ENCODE measurements around the gene SLC25A19. TPM values are rescaled to one million over a fixed set of nuclear protein-coding genes. Genes with fewer than 3 reads are reported as not detected.

The SLC25A19 gene
- total RNA-seq, 1 donor from 2014 or later = 12.5 TPM

DNA sequence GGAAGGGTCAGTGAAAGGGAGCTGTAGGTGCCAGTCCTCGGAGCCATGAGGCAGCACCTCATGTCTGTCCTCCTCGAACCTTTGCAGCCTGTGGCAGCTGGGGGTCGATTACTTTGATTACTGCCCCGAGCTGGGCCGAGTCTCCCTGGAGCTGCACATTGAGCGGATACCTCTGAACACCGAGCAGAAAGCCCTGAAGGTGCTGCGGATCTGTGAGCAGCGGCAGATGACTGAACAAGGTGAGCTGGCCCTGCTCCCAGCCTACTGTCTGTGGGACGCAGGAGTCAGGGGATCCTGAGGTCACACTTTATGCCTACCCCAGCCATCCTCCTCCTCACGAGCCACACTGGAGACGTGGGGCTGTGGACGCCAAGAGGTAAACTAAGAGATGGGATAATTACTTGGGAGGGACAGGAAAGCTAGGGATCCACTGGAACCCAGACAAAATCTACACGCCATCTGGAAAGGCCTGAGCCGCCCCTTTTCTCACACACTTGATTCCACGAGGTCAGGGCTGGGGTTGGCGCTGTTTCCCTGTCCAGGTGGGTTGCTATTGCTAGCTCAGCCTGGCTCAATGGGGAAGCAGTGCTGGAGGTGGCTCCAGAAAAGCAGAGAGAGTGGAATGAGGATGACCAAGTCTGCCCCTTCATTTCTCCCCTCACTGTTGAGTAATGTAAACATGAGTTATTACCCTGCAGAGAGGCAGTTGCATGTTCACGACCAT is 57.3 kb downstream of the SLC25A19 start:
- intact Hi-C loops (cut with DNase I) = no loop called here
- ATAC-seq (ENCODE audit: poor library complexity) (no peak), DNase-seq (no peak)

DNA sequence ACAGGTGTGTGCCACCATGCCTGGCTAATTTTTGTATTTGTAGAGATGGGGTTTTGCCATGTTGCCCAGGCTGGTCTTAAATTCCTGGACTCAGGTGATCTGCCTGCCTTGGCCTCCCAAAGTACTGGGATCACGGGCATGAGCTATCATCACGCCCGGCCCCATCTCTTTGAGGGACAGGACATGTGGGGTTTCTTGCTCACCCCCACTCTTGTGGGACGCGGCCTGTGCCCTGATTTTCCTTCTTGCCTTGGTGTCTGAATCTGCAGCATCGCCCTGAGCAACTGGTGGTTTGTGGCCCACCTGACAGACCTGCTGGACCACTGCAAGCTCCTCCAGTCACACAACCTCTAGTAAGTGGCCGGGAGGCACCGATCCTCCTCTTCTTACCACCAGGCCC is 58.2 kb downstream of the SLC25A19 start:
- no peak for DNase-seq
- intact Hi-C loops (cut with DNase I) = no loop called here
- no peak for ATAC-seq (ENCODE audit: poor library complexity)

DNA sequence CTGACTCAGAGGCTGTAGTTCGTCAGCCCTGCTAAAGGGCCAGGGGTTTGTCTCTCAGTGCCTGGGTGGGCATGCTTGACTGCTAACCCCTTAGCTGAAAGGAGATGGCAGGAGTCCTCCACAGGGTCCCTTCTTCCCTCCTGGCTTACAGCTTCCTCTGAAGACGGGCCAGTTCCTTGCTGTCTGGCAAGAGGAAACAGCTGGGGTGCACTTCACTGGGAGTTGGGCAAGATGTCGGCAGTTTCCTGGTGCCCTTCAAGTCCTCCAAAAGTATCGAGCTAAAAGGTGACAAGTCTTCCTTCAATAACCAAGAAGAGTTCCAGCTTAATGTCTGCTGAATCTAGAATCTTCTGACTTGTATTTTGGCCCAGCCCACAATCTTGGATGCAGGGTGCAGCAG is 60.4 kb downstream of the SLC25A19 start:
- DNase-seq (no peak), ATAC-seq (ENCODE audit: poor library complexity) (peak; percentile 47)
- intact Hi-C loops (cut with DNase I) = no loop called here

DNA sequence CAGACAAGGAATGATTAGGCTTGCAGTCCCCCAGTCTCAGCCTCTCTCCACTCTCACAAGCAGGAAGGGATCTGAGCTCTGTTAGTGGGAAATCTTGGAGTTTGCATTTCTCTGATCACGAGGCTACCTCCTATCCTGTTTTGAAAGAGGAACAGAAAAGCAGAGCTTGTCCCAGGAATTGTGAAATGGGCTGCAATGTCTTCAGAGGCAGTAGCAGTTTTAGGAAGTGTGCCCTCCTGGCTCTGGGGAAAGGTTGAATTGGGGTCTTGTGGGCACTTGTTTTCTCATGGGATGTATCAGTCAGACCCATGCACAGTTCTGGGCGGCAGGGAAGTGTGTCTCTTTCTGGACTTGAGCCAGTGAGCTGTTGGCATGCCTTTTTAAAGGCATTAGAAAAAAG is 60.9 kb downstream of the SLC25A19 start:
- ATAC-seq (ENCODE audit: poor library complexity) = peak; percentile 66
- intact Hi-C loops (cut with DNase I) = no loop called here
- DNase-seq = no peak

DNA sequence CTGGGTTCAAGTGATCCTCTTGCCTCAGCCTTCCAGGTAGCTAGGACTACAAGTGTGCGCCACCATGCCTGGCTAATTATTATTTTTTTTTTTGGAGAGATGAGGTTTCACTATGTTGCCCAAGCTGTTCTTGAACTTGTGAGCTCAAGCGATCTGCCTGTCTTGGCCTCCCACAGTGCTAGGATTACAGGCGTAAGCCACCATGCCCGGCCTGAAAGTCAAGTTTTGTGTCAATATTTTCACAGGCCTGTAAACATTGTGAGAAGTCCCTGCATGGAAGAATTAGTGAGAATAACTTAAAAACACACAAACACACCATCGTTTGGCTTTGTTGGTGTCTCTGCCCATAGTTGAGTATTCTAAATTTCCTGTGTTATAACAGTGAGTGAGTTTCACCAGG is 61.5 kb downstream of the SLC25A19 start:
- no peak for ATAC-seq (ENCODE audit: poor library complexity)
- intact Hi-C loops (cut with DNase I) = no loop called here
- DNase-seq = no peak

DNA sequence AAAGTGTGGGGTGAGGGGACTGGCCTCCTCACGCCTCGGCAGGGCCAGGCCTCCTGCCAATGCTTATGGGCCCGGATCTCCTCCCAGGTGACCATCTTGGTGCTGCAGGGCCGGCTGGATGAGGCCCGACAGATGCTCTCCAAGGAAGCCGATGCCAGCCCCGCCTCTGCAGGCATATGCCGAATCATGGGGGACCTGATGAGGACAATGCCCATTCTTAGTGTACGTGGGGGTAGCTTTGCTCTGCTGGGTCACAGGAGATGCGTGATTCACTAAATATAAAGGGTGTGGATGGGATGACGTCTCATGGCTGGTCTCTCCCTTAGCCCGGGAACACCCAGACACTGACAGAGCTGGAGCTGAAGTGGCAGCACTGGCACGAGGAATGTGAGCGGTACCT is 64.2 kb downstream of the SLC25A19 start:
- ATAC-seq (ENCODE audit: poor library complexity) (no peak), DNase-seq (no peak)
- intact Hi-C loops (cut with DNase I) = no loop called here

Other genes starting within 250 kb of the SLC25A19 start
- 832 TPM for gene ATP5PD, start 242.5 kb downstream of the SLC25A19 start, total RNA-seq
- gene KCTD2, start 242.2 kb downstream of the SLC25A19 start, total RNA-seq = 23.8 TPM
- 6.5 TPM for gene SLC16A5, start 201.5 kb downstream of the SLC25A19 start, total RNA-seq
- gene ARMC7, start 179.5 kb downstream of the SLC25A19 start, total RNA-seq = 5.3 TPM
- 24.6 TPM for gene NT5C, start 157.7 kb downstream of the SLC25A19 start, total RNA-seq
- gene JPT1, start 134.9 kb downstream of the SLC25A19 start, total RNA-seq = 15.0 TPM
- 200 TPM for gene SUMO2, start 106.5 kb downstream of the SLC25A19 start, total RNA-seq
- gene NUP85, start 83.8 kb downstream of the SLC25A19 start, total RNA-seq = 25.2 TPM
- gene GGA3, start 27.8 kb downstream of the SLC25A19 start, total RNA-seq = 22.3 TPM
- 125 TPM for gene MRPS7, start 27.6 kb downstream of the SLC25A19 start, total RNA-seq
- gene MIF4GD, start 18.2 kb downstream of the SLC25A19 start, total RNA-seq = 13.7 TPM
- 53.1 TPM for gene GRB2, start 116.2 kb upstream of the SLC25A19 start, total RNA-seq
- 38.0 TPM for gene TMEM94, start 167.2 kb upstream of the SLC25A19 start, total RNA-seq
- 33.3 TPM for gene CASKIN2, start 226.1 kb upstream of the SLC25A19 start, total RNA-seq
- gene TSEN54, start 227.1 kb upstream of the SLC25A19 start, total RNA-seq = 5.6 TPM
- 3.6 TPM for gene LLGL2, start 236.3 kb upstream of the SLC25A19 start, total RNA-seq

Measured in Right ventricle myocardium superior (tissue), 1 donor.